Measurements from ENCODE around the gene RHEX. TPM values are rescaled to one million over a fixed set of nuclear protein-coding genes. Genes with fewer than 3 reads are reported as not detected.

The RHEX gene
- total RNA-seq, 1 donor from 2014 or later: 34.8 TPM

DNA sequence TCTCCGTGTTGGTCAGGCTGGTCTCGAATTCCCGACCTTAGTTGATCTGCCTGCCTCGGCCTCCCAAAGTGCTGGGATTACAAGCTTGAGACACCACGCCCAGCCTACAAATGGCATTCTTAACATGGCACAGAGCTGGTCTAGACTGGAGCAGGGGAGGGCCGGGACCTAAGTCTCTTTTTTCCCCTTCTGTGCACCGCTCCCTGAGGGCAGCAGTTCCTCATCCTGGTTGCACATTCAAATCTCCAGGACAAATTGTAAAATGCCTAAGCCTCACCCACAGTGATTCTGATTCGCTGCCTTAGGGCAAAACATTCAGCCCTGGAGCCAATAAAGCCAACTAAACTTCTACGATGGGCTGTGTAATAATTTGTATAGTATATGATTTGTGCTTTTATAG, 74.4 kb downstream of the RHEX start:
- Mint-ChIP-seq H3K27ac (no peak overlapping the region), H3K4me3 (no peak overlapping the region), H3K36me3 (ENCODE audit: low read depth) (no peaks in the 10 kb centered on the region), H3K27me3 (peaks cover 23% of the 10 kb centered on the region), H3K4me1 (no peaks in the 10 kb centered on the region), H3K9me3 (peaks cover 4% of the 10 kb centered on the region)
- intact Hi-C loops (cut with micrococcal nuclease): no loop called here
- POLR2A ChIA-PET: no interaction called here
- TF ChIP-seq, protein P1, sequence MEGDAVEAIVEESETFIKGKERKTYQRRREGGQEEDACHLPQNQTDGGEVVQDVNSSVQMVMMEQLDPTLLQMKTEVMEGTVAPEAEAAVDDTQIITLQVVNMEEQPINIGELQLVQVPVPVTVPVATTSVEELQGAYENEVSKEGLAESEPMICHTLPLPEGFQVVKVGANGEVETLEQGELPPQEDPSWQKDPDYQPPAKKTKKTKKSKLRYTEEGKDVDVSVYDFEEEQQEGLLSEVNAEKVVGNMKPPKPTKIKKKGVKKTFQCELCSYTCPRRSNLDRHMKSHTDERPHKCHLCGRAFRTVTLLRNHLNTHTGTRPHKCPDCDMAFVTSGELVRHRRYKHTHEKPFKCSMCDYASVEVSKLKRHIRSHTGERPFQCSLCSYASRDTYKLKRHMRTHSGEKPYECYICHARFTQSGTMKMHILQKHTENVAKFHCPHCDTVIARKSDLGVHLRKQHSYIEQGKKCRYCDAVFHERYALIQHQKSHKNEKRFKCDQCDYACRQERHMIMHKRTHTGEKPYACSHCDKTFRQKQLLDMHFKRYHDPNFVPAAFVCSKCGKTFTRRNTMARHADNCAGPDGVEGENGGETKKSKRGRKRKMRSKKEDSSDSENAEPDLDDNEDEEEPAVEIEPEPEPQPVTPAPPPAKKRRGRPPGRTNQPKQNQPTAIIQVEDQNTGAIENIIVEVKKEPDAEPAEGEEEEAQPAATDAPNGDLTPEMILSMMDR (IDR thresholded peaks at IDR 0.05): no peak
- CTCF ChIA-PET: no interaction called here
- no peak for DNase-seq
- no peak for ATAC-seq (ENCODE audit: low read depth)

- Mint-ChIP-seq H3K4me3 (no peak overlapping the region), H3K36me3 (ENCODE audit: low read depth) (no peaks in the 10 kb centered on the region), H3K27ac (no peak overlapping the region), H3K9me3 (no peaks in the 10 kb centered on the region), H3K27me3 (peaks cover 23% of the 10 kb centered on the region), H3K4me1 (no peaks in the 10 kb centered on the region)
- TF ChIP-seq, protein P1 (IDR thresholded peaks at IDR 0.05): no peak
- DNase-seq: no peak
- ChIA-PET CTCF (no interaction called here), POLR2A (no interaction called here)
- intact Hi-C loops (cut with micrococcal nuclease): no loop called here
- no peak for ATAC-seq (ENCODE audit: low read depth)
These were observed 75.2 kb downstream of the RHEX start for GRCh38 chr1:206128196-206128595.

- intact Hi-C loops (cut with micrococcal nuclease): no loop called here
- H3K4me3 Mint-ChIP-seq: no peak overlapping the region
- ChIA-PET CTCF (interaction anchor here (0.6 kb wide), 1 partner anchor 36 kb away, joined by 3 read pairs; no protein-coding TSS in a partner anchor), POLR2A (no interaction called here)
- peaks cover 12% of the 10 kb centered on the region for H3K27me3 Mint-ChIP-seq
- ATAC-seq (ENCODE audit: low read depth): no peak
- no peaks in the 10 kb centered on the region for H3K36me3 Mint-ChIP-seq (ENCODE audit: low read depth)
- H3K27ac Mint-ChIP-seq: no peak overlapping the region
- peaks cover 7% of the 10 kb centered on the region for H3K4me1 Mint-ChIP-seq
- DNase-seq: no peak
- no peaks in the 10 kb centered on the region for H3K9me3 Mint-ChIP-seq
- TF ChIP-seq, protein P1 (IDR thresholded peaks at IDR 0.05): no peak
These were observed 78.1 kb downstream of the RHEX start for GRCh38 chr1:206131037-206131436.

- CTCF ChIA-PET: interaction anchor here (1.0 kb wide), 1 partner anchor 103 kb away, joined by 3 read pairs; no protein-coding TSS in a partner anchor
- intact Hi-C loops (cut with micrococcal nuclease): no loop called here
- no peaks in the 10 kb centered on the region for H3K9me3 Mint-ChIP-seq
These were observed 80.9 kb downstream of the RHEX start for GRCh38 chr1:206133751-206134415.

GRCh38 chr1:206135248-206135647, 82.3 kb downstream of the RHEX start:
- no peak overlapping the region for H3K4me3 Mint-ChIP-seq
- peaks cover 14% of the 10 kb centered on the region for H3K27me3 Mint-ChIP-seq
- DNase-seq (no peak), ATAC-seq (ENCODE audit: low read depth) (no peak)
- H3K4me1 Mint-ChIP-seq: peaks cover 7% of the 10 kb centered on the region
- H3K27ac Mint-ChIP-seq: no peak overlapping the region
- intact Hi-C loops (cut with micrococcal nuclease): no loop called here
- H3K36me3 Mint-ChIP-seq (ENCODE audit: low read depth): no peaks in the 10 kb centered on the region
- ChIA-PET CTCF (no interaction called here), POLR2A (interaction anchor here (0.7 kb wide), 1 partner anchor 95 kb away, joined by 3 read pairs; no protein-coding TSS in a partner anchor)
- TF ChIP-seq, protein P1 (IDR thresholded peaks at IDR 0.05): no peak
- H3K9me3 Mint-ChIP-seq: no peaks in the 10 kb centered on the region

More at GRCh38 chr1:206133751-206134415, 80.9 kb downstream of the RHEX start:
- DNase-seq (no peak), ATAC-seq (ENCODE audit: low read depth) (no peak)
- Mint-ChIP-seq H3K27ac (no peak overlapping the region), H3K27me3 (peaks cover 5% of the 10 kb centered on the region), H3K36me3 (ENCODE audit: low read depth) (no peaks in the 10 kb centered on the region), H3K4me1 (peaks cover 7% of the 10 kb centered on the region), H3K4me3 (no peak overlapping the region)
- POLR2A ChIA-PET: no interaction called here
- TF ChIP-seq, protein P1 (IDR thresholded peaks at IDR 0.05): no peak
